ENCODE data around the gene APCDD1L. TPM values are rescaled to one million over a fixed set of nuclear protein-coding genes. Genes with fewer than 3 reads are reported as not detected.
A peak's percentile ranks its signal among the peaks of the same experiment; 100 is the strongest.

APCDD1L gene
- total and polyA plus RNA-seq, 4 donors, result 0.04 TPM; not detected in 3

DNA sequence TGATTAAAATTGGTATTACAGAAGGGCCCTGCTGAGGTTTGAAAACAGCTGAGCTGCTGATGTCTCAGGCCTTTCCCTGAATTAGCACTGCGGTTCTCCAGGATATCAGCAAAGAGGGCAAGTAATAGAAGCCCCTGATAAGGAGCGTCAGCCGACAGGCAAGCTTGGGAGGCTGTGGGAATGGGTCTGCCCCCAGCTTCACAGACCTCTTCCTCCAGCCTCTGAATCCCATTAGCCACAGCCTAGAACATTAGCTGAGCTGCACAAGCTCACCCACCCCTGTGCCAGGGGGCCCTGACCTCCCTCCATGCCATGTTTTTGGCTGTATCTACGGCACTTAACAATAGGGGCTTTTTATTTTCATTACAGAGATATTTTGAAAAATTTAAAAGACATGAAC lies 66.2 kb downstream of the APCDD1L start:
- 93% methylated on average over 4 of the region's 4 CpGs for WGBS
- Histone ChIP-seq H3K4me1 (ENCODE audit: control insufficient read depth in 4 of 4, insufficient read depth in 4 of 4, low read length in 3 of 4) (no peaks in the 10 kb centered on the region), H3K9ac (ENCODE audit: low read depth in 1 of 2, low read length in 2 of 2) (no peak overlapping the region), H3K36me3 (ENCODE audit: control insufficient read depth in 4 of 4, insufficient read depth in 3 of 4, low read depth in 1 of 4, low read length in 3 of 4) (peaks cover 1 to 22% (median 13%) of the 10 kb centered on the region in 4 donors), H3K27me3 (ENCODE audit: control insufficient read depth in 4 of 4, insufficient read depth in 4 of 4, low read length in 3 of 4) (no peaks in the 10 kb centered on the region), H3K27ac (ENCODE audit: low read depth in 1 of 2, low read length in 2 of 2) (no peak overlapping the region), H3K4me3 (ENCODE audit: low read depth in 1 of 3, low read length in 3 of 3) (no peak overlapping the region), H3K9me3 (ENCODE audit: control insufficient read depth in 4 of 4, low read length in 3 of 4) (no peaks in the 10 kb centered on the region)
- no peak for DNase-seq (ENCODE audit: low spot score)
- no peak for TF ChIP-seq TAF1 (conservative IDR thresholded peaks at IDR 0.05)
- TF ChIP-seq, protein P1, sequence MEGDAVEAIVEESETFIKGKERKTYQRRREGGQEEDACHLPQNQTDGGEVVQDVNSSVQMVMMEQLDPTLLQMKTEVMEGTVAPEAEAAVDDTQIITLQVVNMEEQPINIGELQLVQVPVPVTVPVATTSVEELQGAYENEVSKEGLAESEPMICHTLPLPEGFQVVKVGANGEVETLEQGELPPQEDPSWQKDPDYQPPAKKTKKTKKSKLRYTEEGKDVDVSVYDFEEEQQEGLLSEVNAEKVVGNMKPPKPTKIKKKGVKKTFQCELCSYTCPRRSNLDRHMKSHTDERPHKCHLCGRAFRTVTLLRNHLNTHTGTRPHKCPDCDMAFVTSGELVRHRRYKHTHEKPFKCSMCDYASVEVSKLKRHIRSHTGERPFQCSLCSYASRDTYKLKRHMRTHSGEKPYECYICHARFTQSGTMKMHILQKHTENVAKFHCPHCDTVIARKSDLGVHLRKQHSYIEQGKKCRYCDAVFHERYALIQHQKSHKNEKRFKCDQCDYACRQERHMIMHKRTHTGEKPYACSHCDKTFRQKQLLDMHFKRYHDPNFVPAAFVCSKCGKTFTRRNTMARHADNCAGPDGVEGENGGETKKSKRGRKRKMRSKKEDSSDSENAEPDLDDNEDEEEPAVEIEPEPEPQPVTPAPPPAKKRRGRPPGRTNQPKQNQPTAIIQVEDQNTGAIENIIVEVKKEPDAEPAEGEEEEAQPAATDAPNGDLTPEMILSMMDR (IDR thresholded peaks at IDR 0.05; ENCODE audit: low read depth, low read length, missing input control), result no peak
- no peak for TF ChIP-seq EGR1 (IDR thresholded peaks at IDR 0.05; ENCODE audit: low read depth in 2 of 2)
- no peak for TF ChIP-seq FOXA1 (IDR thresholded peaks at IDR 0.05)
- TF ChIP-seq YY1 (IDR thresholded peaks at IDR 0.05), result no peak
- TF ChIP-seq RAD21 (IDR thresholded peaks at IDR 0.05), result no peak
- TF ChIP-seq, protein P2, sequence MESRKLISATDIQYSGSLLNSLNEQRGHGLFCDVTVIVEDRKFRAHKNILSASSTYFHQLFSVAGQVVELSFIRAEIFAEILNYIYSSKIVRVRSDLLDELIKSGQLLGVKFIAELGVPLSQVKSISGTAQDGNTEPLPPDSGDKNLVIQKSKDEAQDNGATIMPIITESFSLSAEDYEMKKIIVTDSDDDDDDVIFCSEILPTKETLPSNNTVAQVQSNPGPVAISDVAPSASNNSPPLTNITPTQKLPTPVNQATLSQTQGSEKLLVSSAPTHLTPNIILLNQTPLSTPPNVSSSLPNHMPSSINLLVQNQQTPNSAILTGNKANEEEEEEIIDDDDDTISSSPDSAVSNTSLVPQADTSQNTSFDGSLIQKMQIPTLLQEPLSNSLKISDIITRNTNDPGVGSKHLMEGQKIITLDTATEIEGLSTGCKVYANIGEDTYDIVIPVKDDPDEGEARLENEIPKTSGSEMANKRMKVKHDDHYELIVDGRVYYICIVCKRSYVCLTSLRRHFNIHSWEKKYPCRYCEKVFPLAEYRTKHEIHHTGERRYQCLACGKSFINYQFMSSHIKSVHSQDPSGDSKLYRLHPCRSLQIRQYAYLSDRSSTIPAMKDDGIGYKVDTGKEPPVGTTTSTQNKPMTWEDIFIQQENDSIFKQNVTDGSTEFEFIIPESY (IDR thresholded peaks at IDR 0.05), result no peak
- TF ChIP-seq SP1 (IDR thresholded peaks at IDR 0.05), result no peak
- no peak for TF ChIP-seq RXRA (IDR thresholded peaks at IDR 0.05)
- TF ChIP-seq HNF4A (conservative IDR thresholded peaks at IDR 0.05), result no peak
- no peak for TF ChIP-seq REST (IDR thresholded peaks at IDR 0.05)
- no peak for TF ChIP-seq GABPA (IDR thresholded peaks at IDR 0.05 in 1 of 2, conservative IDR thresholded peaks at IDR 0.05 in 1 of 2)

DNA sequence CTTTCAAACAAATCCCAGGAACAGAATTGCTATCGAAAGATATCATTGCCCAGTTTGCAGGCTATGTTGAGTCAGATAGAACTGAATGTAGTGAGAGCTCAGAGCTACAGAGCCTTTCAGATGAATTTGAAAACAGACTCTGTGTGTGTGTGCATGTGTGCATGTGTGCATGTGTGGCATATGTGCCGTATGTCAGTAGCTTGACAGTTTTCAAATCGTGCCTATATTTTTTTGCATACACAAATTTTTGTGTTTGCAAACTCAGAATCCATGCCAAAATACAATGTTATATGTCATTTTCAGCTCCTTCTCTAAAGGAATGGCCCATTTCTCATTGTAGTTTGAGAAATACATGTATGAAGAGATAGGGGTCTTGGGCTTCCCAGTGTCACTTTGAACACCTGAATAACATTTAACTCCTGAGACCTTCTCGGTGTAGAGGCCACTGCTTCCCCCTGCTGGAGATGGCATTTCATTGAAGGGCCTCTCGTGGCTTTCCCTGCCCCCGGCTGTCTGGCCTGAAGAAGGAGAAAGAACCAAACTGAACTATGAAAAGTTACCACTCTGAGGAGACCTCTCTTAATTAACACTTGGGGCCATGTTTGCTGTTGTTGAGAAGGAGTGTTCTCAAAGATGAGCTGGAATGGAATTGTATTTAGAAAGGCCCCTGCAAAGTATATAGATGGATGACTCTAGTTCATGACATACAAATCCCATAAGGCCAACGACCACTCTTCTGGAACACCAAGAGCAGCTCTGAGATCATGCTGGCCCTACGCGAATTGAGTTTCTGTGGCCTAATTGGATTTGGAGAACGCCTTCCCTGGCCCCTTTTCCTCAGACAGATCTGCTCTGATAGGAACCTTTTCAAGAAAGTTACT lies 67.4 kb downstream of the APCDD1L start:
- Histone ChIP-seq H3K27ac (ENCODE audit: low read depth in 1 of 2, low read length in 2 of 2) (no peak overlapping the region), H3K9me3 (ENCODE audit: control insufficient read depth in 4 of 4, low read length in 3 of 4) (no peaks in the 10 kb centered on the region), H3K9ac (ENCODE audit: low read depth in 1 of 2, low read length in 2 of 2) (no peak overlapping the region), H3K4me1 (ENCODE audit: control insufficient read depth in 4 of 4, insufficient read depth in 4 of 4, low read length in 3 of 4) (no peaks in the 10 kb centered on the region), H3K4me3 (ENCODE audit: low read depth in 1 of 3, low read length in 3 of 3) (no peak overlapping the region), H3K36me3 (ENCODE audit: control insufficient read depth in 4 of 4, insufficient read depth in 3 of 4, low read depth in 1 of 4, low read length in 3 of 4) (peaks cover 1 to 26% (median 16%) of the 10 kb centered on the region in 4 donors), H3K27me3 (ENCODE audit: control insufficient read depth in 4 of 4, insufficient read depth in 4 of 4, low read length in 3 of 4) (no peaks in the 10 kb centered on the region)
- 67% methylated on average over 10 of the region's 10 CpGs for WGBS
- DNase-seq (ENCODE audit: low spot score), result peak; percentile 56
- TF ChIP-seq RXRA (IDR thresholded peaks at IDR 0.05) (no peak), RAD21 (IDR thresholded peaks at IDR 0.05) (peak; percentile 90 to 92), REST (IDR thresholded peaks at IDR 0.05) (no peak), FOXA1 (IDR thresholded peaks at IDR 0.05) (no peak), JUND (IDR thresholded peaks at IDR 0.05) (no peak), TAF1 (conservative IDR thresholded peaks at IDR 0.05) (no peak), FOXA2 (IDR thresholded peaks at IDR 0.05) (no peak), HNF4G (IDR thresholded peaks at IDR 0.05) (no peak), EGR1 (IDR thresholded peaks at IDR 0.05; ENCODE audit: low read depth in 2 of 2) (no peak)
- TF ChIP-seq, protein P1 (IDR thresholded peaks at IDR 0.05; ENCODE audit: low read depth, low read length, missing input control), result peak; percentile 72
